ENCODE results near the gene CHCHD3.

Gene CHCHD3

DNA sequence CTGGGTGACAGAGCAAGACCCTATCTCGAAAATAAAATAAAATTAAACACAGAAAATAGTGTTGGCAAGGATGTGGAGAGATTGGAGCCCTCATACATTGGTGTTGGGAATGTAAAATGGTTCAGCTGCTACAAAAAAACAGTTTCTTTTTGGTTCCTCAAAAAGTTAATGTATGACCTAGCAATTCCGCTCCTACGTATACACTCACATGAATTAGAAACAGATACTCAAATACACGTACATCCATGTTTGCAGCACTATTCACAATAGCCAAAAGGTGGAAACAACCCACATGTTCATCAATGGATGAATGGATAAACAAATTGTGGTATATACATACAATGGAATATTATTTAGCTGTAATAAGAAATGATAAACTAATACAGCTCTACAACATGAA, 28.4 kb upstream of the CHCHD3 start:
- Histone ChIP-seq H3K9ac (ENCODE audit: low read length) (no peak overlapping the region), H3K79me2 (ENCODE audit: low read length) (no peaks in the 10 kb centered on the region), H4K20me1 (ENCODE audit: insufficient read depth, low read length) (peaks cover 16% of the 10 kb centered on the region; the same call in 1 of the 2 replicates), H3K27me3 (ENCODE audit: low read depth, low read length) (peaks cover 75% of the 10 kb centered on the region), H2AFZ (ENCODE audit: low read depth, low read length) (no peak overlapping the region), H3K36me3 (replicated peaks; ENCODE audit: low read depth, low read length) (no peaks in the 10 kb centered on the region), H3K4me2 (ENCODE audit: low read length) (no peak overlapping the region), H3K9me3 (ENCODE audit: insufficient read depth, low read length) (peaks cover 14% of the 10 kb centered on the region; the same call in 1 of the 2 replicates), H3K4me3 (ENCODE audit: low read length) (no peak overlapping the region), H3K4me1 (ENCODE audit: low read length) (peaks cover 14% of the 10 kb centered on the region), H3K27ac (ENCODE audit: low read length) (no peak overlapping the region)
- no peak for TF ChIP-seq EZH2phosphoT487 (IDR thresholded peaks at IDR 0.05; ENCODE audit: low read depth)
- no peak for TF ChIP-seq CTCF (IDR thresholded peaks at IDR 0.05; ENCODE audit: low read depth, low read length)

GRCh38 chr7:133109816-133110215, 27.9 kb upstream of the CHCHD3 start:
- Histone ChIP-seq H3K27me3 (ENCODE audit: low read depth, low read length) (peaks cover 70% of the 10 kb centered on the region), H3K4me3 (ENCODE audit: low read length) (no peak overlapping the region), H3K9ac (ENCODE audit: low read length) (no peak overlapping the region), H2AFZ (ENCODE audit: low read depth, low read length) (no peak overlapping the region), H3K9me3 (ENCODE audit: insufficient read depth, low read length) (peaks cover 14% of the 10 kb centered on the region; the same call in 1 of the 2 replicates), H3K36me3 (replicated peaks; ENCODE audit: low read depth, low read length) (no peaks in the 10 kb centered on the region), H3K4me1 (ENCODE audit: low read length) (peaks cover 9% of the 10 kb centered on the region), H3K27ac (ENCODE audit: low read length) (no peak overlapping the region), H3K79me2 (ENCODE audit: low read length) (no peaks in the 10 kb centered on the region), H4K20me1 (ENCODE audit: insufficient read depth, low read length) (peaks cover 11% of the 10 kb centered on the region; the same call in 1 of the 2 replicates), H3K4me2 (ENCODE audit: low read length) (no peak overlapping the region)
- TF ChIP-seq CTCF (IDR thresholded peaks at IDR 0.05; ENCODE audit: low read depth, low read length) (no peak), EZH2phosphoT487 (IDR thresholded peaks at IDR 0.05; ENCODE audit: low read depth) (no peak)

GRCh38 chr7:133108023-133108422, 26.1 kb upstream of the CHCHD3 start:
- H3K9me3 ChIP-seq (ENCODE audit: insufficient read depth, low read length), result peaks cover 14% of the 10 kb centered on the region; the same call in 1 of the 2 replicates
- TF ChIP-seq EZH2phosphoT487 (IDR thresholded peaks at IDR 0.05; ENCODE audit: low read depth) (no peak), CTCF (IDR thresholded peaks at IDR 0.05; ENCODE audit: low read depth, low read length) (no peak)
- H3K27ac ChIP-seq (ENCODE audit: low read length), result no peak overlapping the region
- no peaks in the 10 kb centered on the region for H3K36me3 ChIP-seq (replicated peaks; ENCODE audit: low read depth, low read length)
- H3K27me3 ChIP-seq (ENCODE audit: low read depth, low read length), result peaks cover 63% of the 10 kb centered on the region
- no peaks in the 10 kb centered on the region for H3K4me1 ChIP-seq (ENCODE audit: low read length)
- no peak overlapping the region for H3K4me3 ChIP-seq (ENCODE audit: low read length)
- H3K4me2 ChIP-seq (ENCODE audit: low read length), result no peak overlapping the region
- H2AFZ ChIP-seq (ENCODE audit: low read depth, low read length), result no peak overlapping the region
- no peaks in the 10 kb centered on the region for H3K79me2 ChIP-seq (ENCODE audit: low read length)
- 0 out of 2 replicates have a peak, but pooled peaks cover under 1% of the 10 kb centered on the region for H4K20me1 ChIP-seq (ENCODE audit: insufficient read depth, low read length)
- no peak overlapping the region for H3K9ac ChIP-seq (ENCODE audit: low read length)

DNA sequence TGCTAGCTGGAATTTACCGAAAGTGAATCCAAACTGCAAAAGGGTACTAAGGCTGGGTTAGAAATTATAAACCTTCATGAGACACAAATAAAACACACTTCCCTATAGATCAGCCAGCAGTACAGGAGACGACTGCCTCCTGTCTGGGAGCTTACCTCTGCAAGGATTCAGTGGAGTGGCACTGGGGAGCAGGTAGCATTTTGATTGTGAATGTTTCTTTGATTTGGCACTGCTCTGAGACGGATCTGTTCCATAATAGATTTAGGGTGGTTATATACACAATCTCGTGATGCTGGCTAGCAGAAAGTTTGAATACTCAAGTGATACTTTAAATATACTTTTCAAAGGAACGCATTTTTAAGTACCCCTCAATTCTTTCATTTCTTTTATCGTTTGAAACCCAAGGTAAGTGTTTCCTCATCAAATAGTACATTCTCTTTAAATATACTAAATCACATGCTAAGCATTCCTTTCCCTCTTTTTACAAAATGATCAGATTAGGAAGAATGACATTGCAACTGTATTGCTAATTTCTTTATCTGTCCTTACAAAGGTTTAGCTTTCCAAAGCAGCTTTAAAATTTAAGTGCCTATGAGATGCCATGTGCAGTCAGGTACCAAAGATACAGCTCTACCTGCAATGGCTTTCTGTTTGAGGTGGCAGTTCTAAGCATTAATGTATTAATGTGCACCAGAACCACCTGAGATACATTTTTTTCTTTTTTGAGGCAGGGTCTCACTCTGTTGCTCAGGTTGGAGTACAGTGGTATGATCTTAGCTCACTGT, 20.6 kb upstream of the CHCHD3 start:
- Histone ChIP-seq H3K4me2 (ENCODE audit: low read length) (no peak overlapping the region), H3K9me3 (ENCODE audit: insufficient read depth, low read length) (no peaks in the 10 kb centered on the region), H3K27ac (ENCODE audit: low read length) (no peak overlapping the region), H3K27me3 (ENCODE audit: low read depth, low read length) (peaks cover 46% of the 10 kb centered on the region), H3K9ac (ENCODE audit: low read length) (no peak overlapping the region), H3K4me3 (ENCODE audit: low read length) (no peak overlapping the region), H2AFZ (ENCODE audit: low read depth, low read length) (no peak overlapping the region), H4K20me1 (ENCODE audit: insufficient read depth, low read length) (no peaks in the 10 kb centered on the region), H3K79me2 (ENCODE audit: low read length) (no peaks in the 10 kb centered on the region), H3K4me1 (ENCODE audit: low read length) (no peaks in the 10 kb centered on the region), H3K36me3 (replicated peaks; ENCODE audit: low read depth, low read length) (no peaks in the 10 kb centered on the region)
- no peak for TF ChIP-seq EZH2phosphoT487 (IDR thresholded peaks at IDR 0.05; ENCODE audit: low read depth)
- no peak for TF ChIP-seq CTCF (IDR thresholded peaks at IDR 0.05; ENCODE audit: low read depth, low read length)
